BJ (cell line): Measurements from ENCODE around the gene MCM9. TPM values are rescaled to one million over a fixed set of nuclear protein-coding genes. Genes with fewer than 3 reads are reported as not detected.

Experiments used
- CTCF ChIA-PET: fragments of 350-600 bp; formaldehyde crosslinking; extraction: SDS; loops from one replicate; lab custom pipeline; 2021; ENCODE audit warnings: antibody characterized with exemption, inconsistent platforms; lab: Yijun Ruan, JAX
- POLR2A ChIA-PET: fragments of 300-600 bp; sonication (Branson Sonifier 250); formaldehyde crosslinking; extraction: SDS; loops from one replicate; lab custom pipeline; 2021; ENCODE audit warnings: antibody characterized with exemption; lab: Charles Lee
- DNase-seq: peaks from one replicate; pipeline ENCODE4 v3.0.0-alpha.2; 2011; ENCODE audit warnings: low read depth
- H3K27me3 ChIP-seq: 2 replicates; pipeline ENCODE4 v1.6.0; 2011; ENCODE audit warnings: low read length; ENCODE audit not compliant: control insufficient read depth, insufficient read depth
- H3K36me3 ChIP-seq: 2 replicates; pipeline ENCODE4 v1.5.1; 2011; ENCODE audit warnings: low read length; ENCODE audit not compliant: control insufficient read depth, insufficient read depth
- H3K4me3 ChIP-seq: 2 replicates; pipeline ENCODE4 v1.5.1; 2011; ENCODE audit warnings: low read depth, mild to moderate bottlenecking, control low read depth, low read length
- polyA plus RNA-seq: library from polyadenylated mRNA; depleted of rRNA; stranded (reverse); fragments of >200 nt; gene quantifications from 2 replicates; pipeline ENCODE4 v1.2.3, GENCODE V29; 2011
- TF ChIP-seq, protein P1 (sequence below): IDR thresholded peaks from 2 replicates; pipeline ENCODE4 v1.5.1; 2011; ENCODE audit warnings: low read depth, mild to moderate bottlenecking, control low read depth, inconsistent platforms, low read length, moderate library complexity; ENCODE audit not compliant: insufficient read depth

MCM9 gene
- polyA plus RNA-seq, 1 experiment: 1.7 TPM

DNA sequence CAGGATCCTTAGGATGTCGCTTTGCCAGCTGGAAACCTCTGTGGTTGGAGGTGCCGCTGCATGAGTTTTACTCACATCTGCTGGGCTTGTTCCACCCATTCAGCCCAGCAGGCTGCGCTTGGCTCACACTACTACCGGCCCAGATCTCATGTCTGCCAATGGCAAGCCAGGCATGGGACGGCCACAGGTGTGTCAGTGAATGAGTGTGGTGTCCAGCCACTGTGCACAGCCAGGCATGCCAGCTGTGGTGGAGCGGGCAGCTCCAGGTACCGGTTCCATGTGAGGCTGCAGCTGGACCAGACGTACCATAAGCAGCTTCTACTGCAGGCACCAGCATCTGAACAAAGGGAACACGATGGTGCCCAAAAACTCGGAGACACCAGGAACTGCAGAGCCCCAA is 74.1 kb downstream of the MCM9 start:
- ChIA-PET CTCF (interaction anchor here (0.6 to 2.3 kb wide), 2 partner anchors 11 to 60 kb away, joined by 3 to 6 read pairs; no protein-coding TSS in a partner anchor), POLR2A (no interaction called here)
- Histone ChIP-seq H3K27me3 (no peaks in the 10 kb centered on the region), H3K4me3 (no peak overlapping the region), H3K36me3 (no peaks in the 10 kb centered on the region)
- no peak for DNase-seq
- TF ChIP-seq, protein P1, sequence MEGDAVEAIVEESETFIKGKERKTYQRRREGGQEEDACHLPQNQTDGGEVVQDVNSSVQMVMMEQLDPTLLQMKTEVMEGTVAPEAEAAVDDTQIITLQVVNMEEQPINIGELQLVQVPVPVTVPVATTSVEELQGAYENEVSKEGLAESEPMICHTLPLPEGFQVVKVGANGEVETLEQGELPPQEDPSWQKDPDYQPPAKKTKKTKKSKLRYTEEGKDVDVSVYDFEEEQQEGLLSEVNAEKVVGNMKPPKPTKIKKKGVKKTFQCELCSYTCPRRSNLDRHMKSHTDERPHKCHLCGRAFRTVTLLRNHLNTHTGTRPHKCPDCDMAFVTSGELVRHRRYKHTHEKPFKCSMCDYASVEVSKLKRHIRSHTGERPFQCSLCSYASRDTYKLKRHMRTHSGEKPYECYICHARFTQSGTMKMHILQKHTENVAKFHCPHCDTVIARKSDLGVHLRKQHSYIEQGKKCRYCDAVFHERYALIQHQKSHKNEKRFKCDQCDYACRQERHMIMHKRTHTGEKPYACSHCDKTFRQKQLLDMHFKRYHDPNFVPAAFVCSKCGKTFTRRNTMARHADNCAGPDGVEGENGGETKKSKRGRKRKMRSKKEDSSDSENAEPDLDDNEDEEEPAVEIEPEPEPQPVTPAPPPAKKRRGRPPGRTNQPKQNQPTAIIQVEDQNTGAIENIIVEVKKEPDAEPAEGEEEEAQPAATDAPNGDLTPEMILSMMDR: no peak

GRCh38 chr6:118860363-118860762 is 74.6 kb downstream of the MCM9 start:
- Histone ChIP-seq H3K36me3 (no peaks in the 10 kb centered on the region), H3K27me3 (no peaks in the 10 kb centered on the region), H3K4me3 (no peak overlapping the region)
- POLR2A ChIA-PET: no interaction called here
- TF ChIP-seq, protein P1: no peak
- CTCF ChIA-PET: interaction anchor here (2.3 kb wide), 1 partner anchor 60 kb away, joined by 6 read pairs; no protein-coding TSS in a partner anchor
- DNase-seq: no peak

DNA sequence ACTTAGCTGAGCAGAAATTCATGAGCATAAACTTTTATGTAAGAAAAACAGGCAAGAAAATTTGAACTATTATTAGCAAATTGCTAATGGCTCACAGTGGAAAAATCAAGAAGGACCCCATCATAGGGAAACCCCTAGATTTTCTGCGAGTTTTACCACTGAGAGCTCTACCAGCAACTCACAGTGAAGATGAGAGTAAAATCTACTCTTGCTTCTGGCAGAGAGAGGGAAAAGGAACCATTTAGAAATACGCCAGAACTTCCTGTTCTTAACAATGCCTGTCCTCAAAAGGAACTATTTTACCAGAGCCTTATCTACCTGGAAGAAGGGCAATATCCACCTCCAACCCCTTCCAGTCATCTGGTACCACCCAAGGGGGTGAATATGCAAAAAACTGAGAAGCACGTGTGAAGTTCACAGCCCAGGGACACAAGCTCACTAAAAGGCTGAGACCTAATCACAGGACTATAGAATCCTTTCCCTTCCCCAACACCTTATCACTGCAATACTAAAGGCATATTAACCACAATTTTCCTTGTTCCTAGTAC is 75.4 kb downstream of the MCM9 start:
- no peak for DNase-seq
- TF ChIP-seq, protein P1: no peak
- Histone ChIP-seq H3K27me3 (no peaks in the 10 kb centered on the region), H3K36me3 (no peaks in the 10 kb centered on the region), H3K4me3 (no peak overlapping the region)
- ChIA-PET CTCF (no interaction called here), POLR2A (no interaction called here)

GRCh38 chr6:118856301-118856700 is 78.7 kb downstream of the MCM9 start:
- Histone ChIP-seq H3K4me3 (no peak overlapping the region), H3K36me3 (no peaks in the 10 kb centered on the region), H3K27me3 (no peaks in the 10 kb centered on the region)
- ChIA-PET POLR2A (no interaction called here), CTCF (no interaction called here)
- TF ChIP-seq, protein P1: no peak
- DNase-seq: no peak

DNA sequence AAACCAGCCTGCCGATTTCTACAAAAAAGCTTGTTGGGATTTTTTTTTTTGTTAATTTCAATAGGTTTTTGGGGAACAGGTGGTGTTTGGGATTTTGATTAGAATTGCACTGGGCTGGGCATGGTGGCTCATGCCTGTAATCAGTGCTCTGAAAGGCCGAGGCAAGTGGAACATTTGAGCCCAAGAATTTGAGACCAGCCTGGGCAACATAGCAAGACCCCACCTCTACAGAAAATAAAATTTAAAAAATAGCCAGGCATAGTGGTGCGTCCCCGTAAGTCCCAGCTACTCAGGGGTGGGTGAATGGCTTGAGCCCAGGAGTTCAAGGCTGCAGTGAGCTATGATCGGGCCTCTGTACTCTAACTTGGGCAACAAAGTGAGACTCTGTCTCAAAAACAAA is 81.6 kb downstream of the MCM9 start:
- no peaks in the 10 kb centered on the region for H3K27me3 ChIP-seq
- ChIA-PET CTCF (interaction anchor here (0.6 kb wide), 1 partner anchor 11 kb away, joined by 4 read pairs; no protein-coding TSS in a partner anchor), POLR2A (no interaction called here)
- H3K36me3 ChIP-seq: no peaks in the 10 kb centered on the region
- no peak for DNase-seq
- no peak overlapping the region for H3K4me3 ChIP-seq
- TF ChIP-seq, protein P1: no peak
